ENCODE data around the gene USH2A. TPM values are rescaled to one million over a fixed set of nuclear protein-coding genes. Genes with fewer than 3 reads are reported as not detected.

The USH2A gene
- polyA plus RNA-seq, 3 donors = not detected

- Mint-ChIP-seq H3K4me1 (no peaks in the 10 kb centered on the region), H3K27ac (no peak overlapping the region), H3K4me3 (no peak overlapping the region), H3K9me3 (no peaks in the 10 kb centered on the region), H3K36me3 (no peaks in the 10 kb centered on the region), H3K27me3 (ENCODE audit: low read depth in 3 of 3) (peaks cover 0 to 1% (median 0%) of the 10 kb centered on the region in 3 donors)
- H3K9me3 ChIP-seq (replicated peaks in 1 of 2; ENCODE audit: control insufficient read depth in 1 of 2, insufficient read depth in 1 of 2, low read length in 2 of 2) = no peaks in the 10 kb centered on the region
- no peak for DNase-seq
- TF ChIP-seq CTCF (IDR thresholded peaks at IDR 0.05) = peak; percentile 54
- no peak overlapping the region for H2AFZ ChIP-seq (ENCODE audit: insufficient read depth, low read depth, low read length, poor library complexity, severe bottlenecking)
- no peak overlapping the region for H3K9ac ChIP-seq (ENCODE audit: insufficient read depth, low read length, poor library complexity, severe bottlenecking)
- H3K79me2 ChIP-seq (ENCODE audit: insufficient read depth, low read length) = no peaks in the 10 kb centered on the region
- no peak overlapping the region for H3K4me2 ChIP-seq (replicated peaks; ENCODE audit: extremely low read depth, low read length, poor library complexity, severe bottlenecking)
- no peaks in the 10 kb centered on the region for H3K4me1 ChIP-seq (ENCODE audit: control insufficient read depth in 1 of 2, insufficient read depth in 2 of 2, low read length in 2 of 2)
- H3K27ac ChIP-seq (ENCODE audit: low read depth in 1 of 2, low read length in 2 of 2) = no peak overlapping the region
- intact Hi-C loops (cut with micrococcal nuclease) = no loop called here
- WGBS (ENCODE audit: insufficient coverage) = 80% methylated on average over 2 of the region's 8 CpGs
- no peaks in the 10 kb centered on the region for H3K27me3 ChIP-seq (ENCODE audit: control insufficient read depth in 2 of 2, insufficient read depth in 2 of 2, low read length in 2 of 2)
- no peak overlapping the region for H3K4me3 ChIP-seq (replicated peaks in 1 of 3; ENCODE audit: low read depth in 2 of 3, low read length in 3 of 3)
- H4K20me1 ChIP-seq (ENCODE audit: insufficient read depth, low read length) = no peaks in the 10 kb centered on the region
- no peaks in the 10 kb centered on the region for H3K36me3 ChIP-seq (replicated peaks in 1 of 2; ENCODE audit: control insufficient read depth in 1 of 2, insufficient read depth in 2 of 2, low read length in 2 of 2)
These were observed 713.0 kb downstream of the USH2A start for GRCh38 chr1:215710036-215710898.

- peak in 2 of 3 donors; percentile 7 to 54 for DNase-seq
- H3K9me3 Mint-ChIP-seq = peaks cover 0 to 8% (median 3%) of the 10 kb centered on the region in 7 donors
- Histone ChIP-seq H3K4me2 (replicated peaks; ENCODE audit: extremely low read depth, low read length, poor library complexity, severe bottlenecking) (no peak overlapping the region), H3K9ac (ENCODE audit: insufficient read depth, low read length, poor library complexity, severe bottlenecking) (no peak overlapping the region), H4K20me1 (ENCODE audit: insufficient read depth, low read length) (no peaks in the 10 kb centered on the region), H3K79me2 (ENCODE audit: insufficient read depth, low read length) (no peaks in the 10 kb centered on the region), H3K36me3 (replicated peaks in 1 of 2; ENCODE audit: control insufficient read depth in 1 of 2, insufficient read depth in 2 of 2, low read length in 2 of 2) (no peaks in the 10 kb centered on the region), H3K4me3 (replicated peaks in 1 of 3; ENCODE audit: low read depth in 2 of 3, low read length in 3 of 3) (no peak overlapping the region), H3K27ac (ENCODE audit: low read depth in 1 of 2, low read length in 2 of 2) (no peak overlapping the region), H3K27me3 (ENCODE audit: control insufficient read depth in 2 of 2, insufficient read depth in 2 of 2, low read length in 2 of 2) (no peaks in the 10 kb centered on the region), H3K4me1 (ENCODE audit: control insufficient read depth in 1 of 2, insufficient read depth in 2 of 2, low read length in 2 of 2) (peaks cover 0 to 6% of the 10 kb centered on the region in 2 donors), H2AFZ (ENCODE audit: insufficient read depth, low read depth, low read length, poor library complexity, severe bottlenecking) (no peak overlapping the region), H3K9me3 (replicated peaks in 1 of 2; ENCODE audit: control insufficient read depth in 1 of 2, insufficient read depth in 1 of 2, low read length in 2 of 2) (no peaks in the 10 kb centered on the region)
- TF ChIP-seq CTCF (IDR thresholded peaks at IDR 0.05) = no peak
- H3K27ac Mint-ChIP-seq = peak overlapping the region in 1 of 7 donors; percentile 4
- H3K36me3 Mint-ChIP-seq = no peaks in the 10 kb centered on the region
- peaks cover 6% of the 10 kb centered on the region for H3K4me1 Mint-ChIP-seq
- intact Hi-C loops (cut with micrococcal nuclease) = no loop called here
- no peak overlapping the region for H3K4me3 Mint-ChIP-seq
- H3K27me3 Mint-ChIP-seq (ENCODE audit: low read depth in 3 of 3) = no peaks in the 10 kb centered on the region
- 91% methylated on average over 5 of the region's 6 CpGs for WGBS (ENCODE audit: insufficient coverage)
These were observed 719.0 kb downstream of the USH2A start for GRCh38 chr1:215704089-215704860.
